ENCODE measurements around the gene P3H1. TPM values are rescaled to one million over a fixed set of nuclear protein-coding genes. Genes with fewer than 3 reads are reported as not detected.

P3H1 gene
- total RNA-seq, 1 experiment from 2014 or later: 32.9 TPM

- POLR2A ChIA-PET: no interaction called here
- no peak for ATAC-seq
- H4K20me1 ChIP-seq (ENCODE audit: insufficient read depth): no peaks in the 10 kb centered on the region
Observed at GRCh38 chr1:42774928-42775526, 8.2 kb upstream of the P3H1 start.

More at GRCh38 chr1:42774928-42775526, 8.2 kb upstream of the P3H1 start:
- TF ChIP-seq SRF (IDR thresholded peaks at IDR 0.05; ENCODE audit: low read depth) (no peak), SP1 (IDR thresholded peaks at IDR 0.05; ENCODE audit: low read depth) (no peak), EZH2phosphoT487 (IDR thresholded peaks at IDR 0.05; ENCODE audit: borderline replicate concordance) (no peak), CBX3 (IDR thresholded peaks at IDR 0.05; ENCODE audit: low read depth) (no peak), REST (IDR thresholded peaks at IDR 0.05; ENCODE audit: low read depth) (no peak), POLR2A (IDR thresholded peaks at IDR 0.05; ENCODE audit: borderline replicate concordance, extremely low read depth, insufficient read depth, insufficient read length) (no peak), ELF1 (IDR thresholded peaks at IDR 0.05; ENCODE audit: borderline replicate concordance, low read depth) (no peak), FOSL1 (IDR thresholded peaks at IDR 0.05; ENCODE audit: low read depth) (no peak), YY1 (IDR thresholded peaks at IDR 0.05; ENCODE audit: extremely low read depth, insufficient replicate concordance, low read depth, low read length) (no peak), MAX (IDR thresholded peaks at IDR 0.05) (no peak), SIN3A (IDR thresholded peaks at IDR 0.05; ENCODE audit: low read depth) (no peak)
- TF ChIP-seq, protein P1, sequence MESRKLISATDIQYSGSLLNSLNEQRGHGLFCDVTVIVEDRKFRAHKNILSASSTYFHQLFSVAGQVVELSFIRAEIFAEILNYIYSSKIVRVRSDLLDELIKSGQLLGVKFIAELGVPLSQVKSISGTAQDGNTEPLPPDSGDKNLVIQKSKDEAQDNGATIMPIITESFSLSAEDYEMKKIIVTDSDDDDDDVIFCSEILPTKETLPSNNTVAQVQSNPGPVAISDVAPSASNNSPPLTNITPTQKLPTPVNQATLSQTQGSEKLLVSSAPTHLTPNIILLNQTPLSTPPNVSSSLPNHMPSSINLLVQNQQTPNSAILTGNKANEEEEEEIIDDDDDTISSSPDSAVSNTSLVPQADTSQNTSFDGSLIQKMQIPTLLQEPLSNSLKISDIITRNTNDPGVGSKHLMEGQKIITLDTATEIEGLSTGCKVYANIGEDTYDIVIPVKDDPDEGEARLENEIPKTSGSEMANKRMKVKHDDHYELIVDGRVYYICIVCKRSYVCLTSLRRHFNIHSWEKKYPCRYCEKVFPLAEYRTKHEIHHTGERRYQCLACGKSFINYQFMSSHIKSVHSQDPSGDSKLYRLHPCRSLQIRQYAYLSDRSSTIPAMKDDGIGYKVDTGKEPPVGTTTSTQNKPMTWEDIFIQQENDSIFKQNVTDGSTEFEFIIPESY (IDR thresholded peaks at IDR 0.05; ENCODE audit: extremely low read depth, insufficient replicate concordance, low read length): no peak
- H3K9me3 ChIP-seq (ENCODE audit: control insufficient read depth in 1 of 2, insufficient read depth in 1 of 2, low read depth in 1 of 2, low read length in 2 of 2): no peaks in the 10 kb centered on the region
- DNase-seq (ENCODE audit: low read depth, low spot score): no peak
- H3K4me2 ChIP-seq (ENCODE audit: low read length): no peak overlapping the region
- H3K4me1 ChIP-seq (ENCODE audit: control insufficient read depth in 1 of 2, insufficient read depth in 2 of 2, low read length in 2 of 2): no peaks in the 10 kb centered on the region
- no peak overlapping the region for H3K27ac ChIP-seq (ENCODE audit: low read depth, low read length)
- H3K36me3 ChIP-seq (ENCODE audit: control insufficient read depth in 1 of 2, insufficient read depth in 2 of 2, low read length in 2 of 2): peaks cover 13 to 19% of the 10 kb centered on the region in 2 experiments; a peak in 3 of 4 replicates
- BruUV-seq (replicated peaks): no TSS peak
- no peaks in the 10 kb centered on the region for H3K9me2 ChIP-seq (ENCODE audit: insufficient read depth)
- no peak overlapping the region for H3K4me3 ChIP-seq (replicated peaks in 1 of 2; ENCODE audit: low read depth in 1 of 2, low read length in 2 of 2)
- CTCF ChIA-PET: interaction anchor here (7.1 kb wide), 1 partner anchor 298 kb away, joined by 96 read pairs; no protein-coding TSS in a partner anchor
- H3K27me3 ChIP-seq (ENCODE audit: insufficient read depth, low read length): no peaks in the 10 kb centered on the region
- no peak overlapping the region for H3K9ac ChIP-seq (ENCODE audit: low read length)
- H3K79me2 ChIP-seq (ENCODE audit: insufficient read depth, low read length): no peaks in the 10 kb centered on the region
- RAD21 ChIA-PET (ENCODE audit: low non-redundant PET in 1 of 2, low total read pairs in 2 of 2, uncharacterized antibody in 2 of 2, unreplicated experiment in 2 of 2): no interaction called here
- intact Hi-C loops (cut with micrococcal nuclease): no loop called here
- no peak overlapping the region for H2AFZ ChIP-seq (ENCODE audit: low read depth, low read length, poor library complexity, severe bottlenecking)

All from HCT116 (cell line).